Hematopoietic multipotent progenitor cell (in vitro differentiated cells): ENCODE measurements around the gene GSTK1. TPM values are rescaled to one million over a fixed set of nuclear protein-coding genes. Genes with fewer than 3 reads are reported as not detected.
A peak's percentile ranks its signal among the peaks of the same experiment; 100 is the strongest.
"Not testable (repeated sequence)": the region's sequence is repeated elsewhere in the genome, so short reads cannot be mapped to it uniquely, and the experiment has no call there.

Source experiments
- DNase-seq, 3 donors: peaks; one replicate each; pipeline ENCODE4 v3.0.0-alpha.2; 2011 to 2015; ENCODE audit warnings: low read depth in 2 of 3, low spot score in 2 of 3
- total RNA-seq: library from RNA; depleted of rRNA; stranded (reverse); fragments of >200 nt; gene quantifications from one replicate; pipeline ENCODE4 v1.2.3, GENCODE V29; 2012

The GSTK1 gene
- total RNA-seq, 1 donor, result 153 TPM

DNA sequence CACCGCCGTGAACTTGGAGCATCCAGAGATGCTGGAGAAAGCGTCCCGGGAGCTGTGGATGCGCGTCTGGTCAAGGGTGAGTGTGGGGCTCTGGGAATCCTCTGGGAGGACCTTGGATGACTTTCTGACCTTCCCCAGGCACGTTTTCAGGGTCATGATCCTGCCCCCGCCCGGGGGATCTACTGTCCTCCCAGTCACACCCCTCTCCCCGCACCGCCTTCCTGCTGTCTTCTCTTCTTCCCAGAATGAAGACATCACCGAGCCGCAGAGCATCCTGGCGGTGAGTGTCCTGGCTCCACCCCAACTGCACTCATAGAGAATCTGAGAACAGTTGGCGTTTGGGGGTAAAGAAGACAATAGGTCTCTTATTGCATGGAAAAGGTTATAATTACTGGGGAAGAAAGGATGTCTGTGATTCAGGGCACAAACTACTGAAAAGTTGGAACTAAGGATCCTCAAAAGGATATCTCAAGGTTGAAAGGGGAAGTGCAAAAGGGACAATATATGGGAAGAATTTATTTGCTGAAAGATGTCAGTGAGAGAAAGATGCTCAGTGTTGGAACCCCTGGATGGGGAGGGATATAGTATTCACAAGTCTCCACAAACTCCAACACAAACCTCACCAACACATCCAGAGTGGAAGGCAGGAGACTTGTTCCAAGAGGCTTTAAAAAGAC is 1.9 kb downstream of the GSTK1 start:
- no peak for DNase-seq

- no peak for DNase-seq
Observed at GRCh38 chr7:143269251-143269650, 6.0 kb downstream of the GSTK1 start.

DNA sequence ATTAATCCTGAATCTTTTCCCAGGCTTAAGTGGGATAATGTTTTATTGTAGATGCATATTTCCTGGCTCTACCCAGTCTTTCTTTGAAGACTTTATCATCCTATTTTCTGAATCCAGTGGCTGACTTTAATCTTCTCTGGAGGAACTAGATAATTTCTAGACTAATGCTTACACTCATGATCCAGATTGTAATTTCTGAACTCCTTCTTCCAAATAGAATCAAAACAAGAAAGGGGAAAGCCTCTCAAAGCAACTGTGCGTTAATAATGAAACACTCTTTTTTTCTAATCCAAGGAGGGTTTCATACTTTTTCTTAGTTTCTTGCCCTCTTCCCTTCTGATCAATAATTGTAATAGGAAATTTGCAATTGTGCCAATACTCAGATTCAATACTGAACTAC is 8.0 kb downstream of the GSTK1 start:
- DNase-seq, result no peak

- no peak for DNase-seq
Observed at GRCh38 chr7:143272871-143273270, 9.6 kb downstream of the GSTK1 start.

- peak in 1 of 3 donors; percentile 43 for DNase-seq
Observed at GRCh38 chr7:143279186-143280098, 16.2 kb downstream of the GSTK1 start.

DNA sequence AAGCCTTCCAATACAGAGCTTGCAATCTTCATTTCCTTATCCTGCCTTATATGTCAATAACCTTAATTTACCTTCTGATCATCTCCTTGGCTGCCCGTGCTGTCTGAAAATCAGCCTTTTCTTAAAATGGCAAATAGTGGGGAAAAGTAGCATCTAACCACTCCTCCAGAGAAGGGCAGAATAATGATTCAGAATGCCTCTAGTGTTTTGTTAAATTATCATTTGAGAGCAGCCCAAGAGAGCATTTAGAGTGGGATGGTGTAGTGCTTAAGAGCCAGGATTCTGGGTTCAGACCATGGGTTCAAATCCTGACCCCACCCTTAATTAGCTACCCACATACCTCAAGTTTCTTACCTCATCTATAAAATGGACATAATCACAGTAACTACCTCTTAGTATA is 16.9 kb downstream of the GSTK1 start:
- no peak for DNase-seq

DNA sequence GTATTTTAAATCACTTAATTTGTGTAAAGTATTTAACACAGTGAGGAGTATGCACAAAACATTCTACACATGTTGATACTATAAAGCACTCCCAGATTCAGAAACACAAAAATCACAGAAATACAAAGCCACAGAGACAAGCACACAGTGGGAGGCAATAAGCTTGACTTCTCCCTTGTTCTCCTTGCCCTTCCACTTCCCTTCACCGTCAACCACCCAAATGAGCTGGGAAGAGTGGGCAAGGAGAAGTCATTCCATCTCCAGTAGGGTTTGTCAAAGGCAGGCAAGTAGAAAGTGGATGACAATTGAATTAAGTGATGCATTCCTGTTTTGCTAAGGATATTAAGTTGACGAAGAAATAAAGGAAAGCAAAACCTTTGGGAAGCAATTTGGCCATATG is 17.3 kb downstream of the GSTK1 start:
- DNase-seq, result no peak

DNA sequence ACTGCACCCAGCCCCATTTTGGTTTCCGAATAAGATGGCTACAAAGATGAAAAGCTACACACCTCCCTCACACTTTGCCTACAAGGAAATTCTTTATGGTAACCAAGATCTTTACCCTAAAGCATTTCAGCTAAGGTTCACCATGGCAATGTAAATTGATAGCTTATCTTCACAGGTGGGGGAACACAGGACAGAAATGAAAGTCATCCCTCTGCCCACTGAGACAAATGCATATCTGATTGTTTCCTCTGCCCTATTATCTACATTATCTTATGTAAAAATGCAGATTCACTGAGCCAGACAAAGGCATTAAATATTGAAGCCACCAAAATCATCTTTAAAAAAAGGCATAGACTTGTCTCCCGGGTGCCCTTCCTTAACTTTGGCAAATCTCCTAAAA is 18.3 kb downstream of the GSTK1 start:
- no peak for DNase-seq

- no peak for DNase-seq
Observed at GRCh38 chr7:143282124-143282523, 18.9 kb downstream of the GSTK1 start.

- no peak for DNase-seq
Observed at GRCh38 chr7:143283381-143283780, 20.1 kb downstream of the GSTK1 start.

GRCh38 chr7:143284591-143285469 is 21.6 kb downstream of the GSTK1 start, which contains the start of gene TMEM139:
Gene TMEM139 (plus strand): TSS chr7:143284958. CDS start chr7:143285958, 1,000 bp downstream.
- DNase-seq, result no peak

- no peak for DNase-seq
Observed at GRCh38 chr7:143285470-143285778, 22.2 kb downstream of the GSTK1 start.

DNA sequence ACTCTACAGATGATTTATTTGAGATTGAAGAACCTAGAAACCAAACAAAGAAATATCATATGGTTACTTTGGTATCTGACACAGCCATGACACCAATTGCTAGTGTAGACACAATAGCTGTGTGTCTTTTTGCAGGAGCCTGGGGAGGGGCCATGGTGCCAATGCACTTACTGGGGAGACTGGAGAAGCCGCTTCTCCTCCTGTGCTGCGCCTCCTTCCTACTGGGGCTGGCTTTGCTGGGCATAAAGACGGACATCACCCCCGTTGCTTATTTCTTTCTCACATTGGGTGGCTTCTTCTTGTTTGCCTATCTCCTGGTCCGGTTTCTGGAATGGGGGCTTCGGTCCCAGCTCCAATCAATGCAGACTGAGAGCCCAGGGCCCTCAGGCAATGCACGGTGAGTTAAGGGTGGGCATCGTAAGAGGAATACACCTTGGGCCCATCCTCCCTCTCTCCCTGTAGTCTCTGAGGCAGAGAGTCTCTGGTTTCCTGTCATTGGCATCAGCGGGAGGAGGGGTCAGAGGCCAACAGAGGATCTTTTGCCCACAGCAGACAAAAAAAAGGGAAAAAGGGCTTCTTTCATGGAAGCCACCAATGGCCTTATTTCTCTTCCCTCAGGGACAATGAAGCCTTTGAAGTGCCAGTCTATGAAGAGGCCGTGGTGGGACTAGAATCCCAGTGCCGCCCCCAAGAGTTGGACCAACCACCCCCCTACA is 22.7 kb downstream of the GSTK1 start:
- no peak for DNase-seq

DNA sequence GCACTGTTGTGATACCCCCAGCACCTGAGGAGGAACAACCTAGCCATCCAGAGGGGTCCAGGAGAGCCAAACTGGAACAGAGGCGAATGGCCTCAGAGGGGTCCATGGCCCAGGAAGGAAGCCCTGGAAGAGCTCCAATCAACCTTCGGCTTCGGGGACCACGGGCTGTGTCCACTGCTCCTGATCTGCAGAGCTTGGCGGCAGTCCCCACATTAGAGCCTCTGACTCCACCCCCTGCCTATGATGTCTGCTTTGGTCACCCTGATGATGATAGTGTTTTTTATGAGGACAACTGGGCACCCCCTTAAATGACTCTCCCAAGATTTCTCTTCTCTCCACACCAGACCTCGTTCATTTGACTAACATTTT is 23.3 kb downstream of the GSTK1 start:
- DNase-seq, result no peak

- no peak for DNase-seq
Observed at GRCh38 chr7:143287339-143287934, 24.2 kb downstream of the GSTK1 start.

DNA sequence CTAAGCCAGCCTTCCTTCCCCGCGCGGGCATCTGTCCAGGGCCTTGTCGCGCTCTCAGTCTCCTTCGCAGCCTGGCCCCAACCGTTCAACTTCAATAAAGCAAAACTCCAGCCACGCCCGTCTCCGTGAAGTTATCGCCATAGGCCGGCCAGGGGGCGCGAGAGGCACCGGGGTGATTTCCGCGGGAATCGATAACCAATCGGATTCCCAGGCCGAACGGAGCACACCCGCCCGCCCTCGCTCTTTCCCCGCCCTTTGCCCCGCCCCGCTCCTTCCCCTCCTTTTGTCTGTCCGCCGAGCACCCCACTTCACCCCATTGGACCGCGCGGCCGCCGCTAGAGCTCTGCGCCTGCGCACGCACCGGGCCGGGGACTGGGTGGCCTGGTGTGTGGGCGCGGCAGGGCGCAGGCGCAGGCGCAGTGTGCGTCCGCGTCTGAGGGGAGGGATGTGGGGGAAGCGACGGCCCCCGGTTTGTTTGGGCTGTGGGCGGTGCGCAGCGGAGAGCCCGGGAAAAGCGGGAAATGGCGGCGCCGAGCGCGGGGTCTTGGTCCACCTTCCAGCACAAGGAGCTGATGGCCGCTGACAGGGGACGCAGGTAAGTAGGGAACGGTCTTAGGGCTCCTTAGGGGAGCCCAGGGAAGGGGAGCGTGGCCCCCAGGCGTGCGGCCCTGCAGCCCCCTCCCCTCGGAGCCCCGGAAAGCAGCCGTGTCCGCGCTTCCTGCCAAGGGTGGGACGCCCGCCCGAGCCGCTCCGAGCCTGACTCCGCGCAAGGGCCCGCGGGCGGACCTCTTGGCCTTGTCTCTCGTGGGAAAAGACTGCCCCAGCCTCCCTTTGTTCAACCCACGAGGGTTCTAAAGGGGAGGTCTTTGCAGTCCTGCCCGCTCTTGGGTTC is 24.9 kb downstream of the GSTK1 start, which contains the start of gene CASP2:
CASP2 (plus strand) TSS at position 417 of the 892 bp plus-strand sequence; CDS start at position 522, 105 bp downstream.
- DNase-seq, result peak; percentile 99

DNA sequence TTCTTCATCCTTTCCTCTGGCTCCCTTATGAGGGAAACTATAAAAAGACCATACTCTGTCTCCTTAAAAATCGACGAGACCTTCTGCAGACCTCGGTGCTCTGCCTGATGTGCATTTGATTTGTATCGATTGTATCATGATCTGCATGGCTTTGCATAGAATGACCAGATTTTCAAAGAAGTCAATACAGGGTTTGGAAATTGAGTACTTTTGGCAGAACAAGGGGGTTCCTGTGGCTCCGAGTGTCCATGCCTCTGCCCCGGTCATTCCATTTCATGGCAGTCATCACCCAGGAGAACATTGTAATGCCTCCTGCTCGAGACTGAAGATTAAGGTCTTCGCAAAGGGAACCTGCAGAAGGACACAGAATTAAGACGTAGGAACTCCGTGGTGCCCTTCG is 25.6 kb downstream of the GSTK1 start:
- no peak for DNase-seq

DNA sequence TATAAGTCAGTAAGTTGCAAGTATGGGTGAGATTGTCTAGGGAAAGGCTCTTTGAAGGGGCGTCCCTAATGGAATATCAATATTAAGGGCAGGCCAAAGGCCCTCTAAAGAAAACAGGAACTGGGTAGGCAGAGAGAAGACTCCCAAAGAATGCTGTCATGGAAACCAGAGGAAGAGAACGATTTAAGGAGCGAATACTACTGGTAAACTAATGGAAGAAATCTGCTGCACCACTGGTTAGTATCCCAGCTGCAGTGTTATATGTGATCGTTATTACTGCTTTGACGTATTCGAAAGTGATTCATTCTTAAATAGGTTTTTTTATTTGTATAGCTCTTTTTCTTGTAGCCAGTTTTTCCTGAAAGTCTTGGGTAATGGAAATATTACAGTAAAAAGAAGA is 26.2 kb downstream of the GSTK1 start:
- no peak for DNase-seq

GRCh38 chr7:143289888-143290287 is 26.6 kb downstream of the GSTK1 start:
- DNase-seq, result not testable (repeated sequence)
